K562 (cell line): ENCODE measurements around the gene FBL. TPM values are rescaled to one million over a fixed set of nuclear protein-coding genes. Genes with fewer than 3 reads are reported as not detected.

Experiments used
- ARID2 ChIP-seq: fragments of 450-650 bp; IDR thresholded peaks from 2 replicates; pipeline ENCODE4 v1.6.1; 2017; ENCODE audit warnings: antibody characterized with exemption, mild to moderate bottlenecking
- C11orf30 ChIP-seq: fragments of 450-650 bp; IDR thresholded peaks from 2 replicates; pipeline ENCODE4 v1.6.1; 2016; ENCODE audit warnings: low read depth, mild to moderate bottlenecking
- CBX1 ChIP-seq: sonication (generic); IDR thresholded peaks from 2 replicates; pipeline ENCODE4 v1.6.1; 2016; ENCODE audit warnings: antibody characterized with exemption, low read depth, mild to moderate bottlenecking
- DMBX1 ChIP-seq: fragments of 250-450 bp; sonication (Bioruptor Pico); IDR thresholded peaks from 2 replicates; pipeline ENCODE4 v1.8.0; 2022; ENCODE audit warnings: inconsistent platforms, mild to moderate bottlenecking, moderate library complexity, borderline replicate concordance
- MAFG ChIP-seq: fragments of 450-650 bp; conservative IDR thresholded peaks from 2 replicates; pipeline ENCODE4 v1.6.1; 2016; ENCODE audit warnings: missing genetic modification characterization, missing compliant biosample characterization
- SAP30 ChIP-seq: fragments of 200-600 bp; sonication (generic); IDR thresholded peaks from 2 replicates; pipeline ENCODE4 v1.6.1; 2012; ENCODE audit warnings: borderline replicate concordance, low read depth, mild to moderate bottlenecking, moderate library complexity, low read length, control low read depth, inconsistent platforms; ENCODE audit not compliant: insufficient read depth, poor library complexity, severe bottlenecking
- ZNF165 ChIP-seq: fragments of 250-450 bp; sonication (Bioruptor Pico); IDR thresholded peaks from 2 replicates; pipeline ENCODE4 v1.4.0; 2020; ENCODE audit warnings: borderline replicate concordance
- ZNF444 ChIP-seq: fragments of 250-450 bp; sonication (Bioruptor Pico); IDR thresholded peaks from 2 replicates; pipeline ENCODE4 v1.4.0; 2020; ENCODE audit warnings: mild to moderate bottlenecking, moderate library complexity
- polyA plus RNA-seq, 8 experiments: library from polyadenylated mRNA; depleted of rRNA in 4 of 8; stranded (reverse) in 5 of 8; unstranded in 3 of 8; fragments of >200 nt; fragmentation: Nextera tagmentation in 2 of 8; fragmentation: Illumina TruSeq in 1 of 8; extraction: Ambion mirVana in 2 of 8; extraction: Trizol in 1 of 8; gene quantifications; 2 replicates each; pipeline versions ENCODE4 v1.2.1 to v1.2.3, GENCODE V29; 2011 to 2014; ENCODE audit warnings: inconsistent platforms in 1 of 8, missing spikeins in 1 of 8
- total RNA-seq, 7 experiments: library from RNA; depleted of rRNA in 6 of 7; stranded (reverse); fragments of >200 nt in 6 of 7; fragmentation: Illumina TruSeq in 2 of 7; extraction: Trizol in 2 of 7; gene quantifications; 2 replicates each; pipeline versions ENCODE4 v1.2.1 to v1.2.3, GENCODE V29; 2011 to 2021; ENCODE audit warnings: low replicate concordance in 1 of 7
- TF ChIP-seq, protein P1 (sequence below): fragments of 250-450 bp; sonication (Bioruptor Pico); IDR thresholded peaks from 2 replicates; pipeline ENCODE4 v1.5.0; 2022; ENCODE audit warnings: mild to moderate bottlenecking
- TF ChIP-seq, protein P2 (sequence below): fragments of 250-450 bp; sonication (Bioruptor Pico); IDR thresholded peaks from 2 replicates; pipeline ENCODE4 v1.8.0; 2022; ENCODE audit warnings: inconsistent platforms
- TF ChIP-seq, protein P3 (sequence below): fragments of 450-650 bp; IDR thresholded peaks from 2 replicates; pipeline ENCODE4 v1.6.1; 2017; ENCODE audit warnings: mild to moderate bottlenecking, moderate library complexity

The FBL gene
- total and polyA plus RNA-seq, 9 of the 15 experiments (the other 6 are each of a cell fraction or from before 2014, with no cell fraction given), result 201 to 1,696 (median 696) TPM

DNA sequence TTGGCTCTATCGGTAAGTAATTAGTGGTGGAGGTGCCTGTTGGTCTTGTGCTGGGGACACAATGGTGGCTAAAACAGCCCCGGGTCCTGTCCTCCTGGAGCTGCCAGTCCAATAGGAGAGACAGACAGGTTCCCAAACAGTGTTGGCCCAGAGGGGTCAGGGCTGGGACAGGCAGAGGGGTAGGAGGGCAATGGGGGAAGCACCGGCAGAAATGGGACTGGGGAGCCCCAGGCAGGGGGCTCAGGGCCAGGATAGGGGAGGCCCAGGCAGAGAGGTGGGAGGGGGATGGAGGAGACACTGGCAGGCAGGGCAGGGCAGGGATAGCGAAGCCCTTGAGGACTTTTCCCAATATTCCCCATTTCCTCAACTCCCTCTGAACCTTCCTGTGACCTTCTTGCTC lies 2.2 kb upstream of the FBL start (continued):
- no peak for TF ChIP-seq MAFG (tag)
- TF ChIP-seq C11orf30, result no peak
- TF ChIP-seq, protein P1, sequence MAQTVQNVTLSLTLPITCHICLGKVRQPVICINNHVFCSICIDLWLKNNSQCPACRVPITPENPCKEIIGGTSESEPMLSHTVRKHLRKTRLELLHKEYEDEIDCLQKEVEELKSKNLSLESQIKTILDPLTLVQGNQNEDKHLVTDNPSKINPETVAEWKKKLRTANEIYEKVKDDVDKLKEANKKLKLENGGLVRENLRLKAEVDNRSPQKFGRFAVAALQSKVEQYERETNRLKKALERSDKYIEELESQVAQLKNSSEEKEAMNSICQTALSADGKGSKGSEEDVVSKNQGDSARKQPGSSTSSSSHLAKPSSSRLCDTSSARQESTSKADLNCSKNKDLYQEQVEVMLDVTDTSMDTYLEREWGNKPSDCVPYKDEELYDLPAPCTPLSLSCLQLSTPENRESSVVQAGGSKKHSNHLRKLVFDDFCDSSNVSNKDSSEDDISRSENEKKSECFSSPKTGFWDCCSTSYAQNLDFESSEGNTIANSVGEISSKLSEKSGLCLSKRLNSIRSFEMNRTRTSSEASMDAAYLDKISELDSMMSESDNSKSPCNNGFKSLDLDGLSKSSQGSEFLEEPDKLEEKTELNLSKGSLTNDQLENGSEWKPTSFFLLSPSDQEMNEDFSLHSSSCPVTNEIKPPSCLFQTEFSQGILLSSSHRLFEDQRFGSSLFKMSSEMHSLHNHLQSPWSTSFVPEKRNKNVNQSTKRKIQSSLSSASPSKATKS (CRISPR knock-in tag), result no peak
- TF ChIP-seq ZNF444 (CRISPR knock-in tag), result no peak
- TF ChIP-seq ARID2, result no peak
- TF ChIP-seq SAP30, result no peak
- TF ChIP-seq ZNF165 (CRISPR knock-in tag), result no peak
- TF ChIP-seq, protein P2, sequence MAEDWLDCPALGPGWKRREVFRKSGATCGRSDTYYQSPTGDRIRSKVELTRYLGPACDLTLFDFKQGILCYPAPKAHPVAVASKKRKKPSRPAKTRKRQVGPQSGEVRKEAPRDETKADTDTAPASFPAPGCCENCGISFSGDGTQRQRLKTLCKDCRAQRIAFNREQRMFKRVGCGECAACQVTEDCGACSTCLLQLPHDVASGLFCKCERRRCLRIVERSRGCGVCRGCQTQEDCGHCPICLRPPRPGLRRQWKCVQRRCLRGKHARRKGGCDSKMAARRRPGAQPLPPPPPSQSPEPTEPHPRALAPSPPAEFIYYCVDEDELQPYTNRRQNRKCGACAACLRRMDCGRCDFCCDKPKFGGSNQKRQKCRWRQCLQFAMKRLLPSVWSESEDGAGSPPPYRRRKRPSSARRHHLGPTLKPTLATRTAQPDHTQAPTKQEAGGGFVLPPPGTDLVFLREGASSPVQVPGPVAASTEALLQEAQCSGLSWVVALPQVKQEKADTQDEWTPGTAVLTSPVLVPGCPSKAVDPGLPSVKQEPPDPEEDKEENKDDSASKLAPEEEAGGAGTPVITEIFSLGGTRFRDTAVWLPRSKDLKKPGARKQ, result no peak
- TF ChIP-seq, protein P3, sequence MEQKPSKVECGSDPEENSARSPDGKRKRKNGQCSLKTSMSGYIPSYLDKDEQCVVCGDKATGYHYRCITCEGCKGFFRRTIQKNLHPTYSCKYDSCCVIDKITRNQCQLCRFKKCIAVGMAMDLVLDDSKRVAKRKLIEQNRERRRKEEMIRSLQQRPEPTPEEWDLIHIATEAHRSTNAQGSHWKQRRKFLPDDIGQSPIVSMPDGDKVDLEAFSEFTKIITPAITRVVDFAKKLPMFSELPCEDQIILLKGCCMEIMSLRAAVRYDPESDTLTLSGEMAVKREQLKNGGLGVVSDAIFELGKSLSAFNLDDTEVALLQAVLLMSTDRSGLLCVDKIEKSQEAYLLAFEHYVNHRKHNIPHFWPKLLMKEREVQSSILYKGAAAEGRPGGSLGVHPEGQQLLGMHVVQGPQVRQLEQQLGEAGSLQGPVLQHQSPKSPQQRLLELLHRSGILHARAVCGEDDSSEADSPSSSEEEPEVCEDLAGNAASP, result no peak
- TF ChIP-seq DMBX1, result no peak
- no peak for TF ChIP-seq CBX1
